Amniotic stem cell (primary cell): ENCODE results near the gene CCDC6.
"Not testable (repeated sequence)": the region's sequence is repeated elsewhere in the genome, so short reads cannot be mapped to it uniquely, and the experiment has no call there.

Experiments
- DNase-seq: peaks from one replicate; lab custom pipeline; 2025; lab: John Stamatoyannopoulos, UW

Gene CCDC6

GRCh38 chr10:59754951-59755350 lies 151.4 kb downstream of the CCDC6 start:
- DNase-seq: no peak

GRCh38 chr10:59753267-59753666 lies 153.1 kb downstream of the CCDC6 start, which contains the start of gene MRLN:
TSS of gene MRLN (minus strand) at chr10:59753455.
- no peak for DNase-seq

- no peak for DNase-seq
These were observed 153.9 kb downstream of the CCDC6 start for GRCh38 chr10:59752278-59752940.

- no peak for DNase-seq
These were observed 156.0 kb downstream of the CCDC6 start for GRCh38 chr10:59750155-59750945.

GRCh38 chr10:59748834-59749233 lies 157.5 kb downstream of the CCDC6 start:
- no peak for DNase-seq

- DNase-seq: no peak
These were observed 161.1 kb downstream of the CCDC6 start for GRCh38 chr10:59745163-59745650.

- DNase-seq: not testable (repeated sequence)
These were observed 161.6 kb downstream of the CCDC6 start for GRCh38 chr10:59744762-59745161.

- DNase-seq: not testable (repeated sequence)
These were observed 162.2 kb downstream of the CCDC6 start for GRCh38 chr10:59744156-59744555.

- no peak for DNase-seq
These were observed 164.8 kb downstream of the CCDC6 start for GRCh38 chr10:59741583-59741982.

- no peak for DNase-seq
These were observed 165.3 kb downstream of the CCDC6 start for GRCh38 chr10:59741048-59741447.
